K562 (cell line): ENCODE results near the gene KRTAP12-2. TPM values are rescaled to one million over a fixed set of nuclear protein-coding genes. Genes with fewer than 3 reads are reported as not detected.

Experiments used
- ATAC-seq: fragments of 200-7000 bp; cut with Tn5 transposase; 3 replicates; pipeline ENCODE4 v1.9.1; 2020; ENCODE audit warnings: moderate library complexity
- BruUV-seq: library from RNA; stranded (reverse); fragments of 400-500 nt; replicated peaks from 2 replicates; lab custom pipeline; 2021; lab: Mats Ljungman, UMichigan
- CTCF ChIA-PET: fragments of 300-600 bp; formaldehyde crosslinking; extraction: SDS; loops from one replicate; lab custom pipeline; 2021; ENCODE audit warnings: low intra/inter-chr PET ratio; lab: Yijun Ruan, JAX
- POLR2A ChIA-PET: fragments of 300-600, 350-650 bp; sonication (Branson Sonifier 250); formaldehyde crosslinking; extraction: SDS; loops from one replicate; lab custom pipeline; 2021; ENCODE audit warnings: antibody characterized with exemption, inconsistent platforms; lab: Yijun Ruan, JAX
- DNase-seq, 4 experiments: peaks; one replicate each; pipeline versions ENCODE4 v3.0.0 to v3.0.0-alpha.2; 2011 to 2018; ENCODE audit warnings: low spot score in 3 of 4, mixed read lengths in 3 of 4; ENCODE audit errors: extremely low read depth in 1 of 4
- FAIRE-seq: peaks from 2 replicates; lab custom pipeline; 2011; peaks lifted over from hg19 to GRCh38; lab: Jason Lieb, UNC
- H2AFZ ChIP-seq: 2 replicates; pipeline ENCODE4 v1.6.0; 2011; ENCODE audit warnings: low read depth, low read length, control low read depth, inconsistent platforms
- H3K27ac ChIP-seq: fragments of 200-600 bp; 3 replicates; pipeline ENCODE4 v1.8.0; 2011; ENCODE audit warnings: low read depth, mild to moderate bottlenecking, control low read depth, inconsistent platforms, low read length, moderate library complexity, mixed read lengths; ENCODE audit errors: extremely low read depth
- H3K27me3 ChIP-seq, 2 experiments: fragments of 300-600 bp in 1 of 2; 2 replicates in 1 of 2; 3 replicates in 1 of 2; pipeline versions ENCODE4 v1.6.0 to v1.8.0; 2011; ENCODE audit warnings: inconsistent platforms in 2 of 2, low read length in 2 of 2, mild to moderate bottlenecking in 1 of 2, mixed read lengths in 1 of 2, moderate library complexity in 1 of 2; ENCODE audit not compliant: control insufficient read depth in 2 of 2, insufficient read depth in 2 of 2
- H3K36me3 ChIP-seq: fragments of 300-600 bp; 3 replicates; pipeline ENCODE4 v1.8.0; 2011; ENCODE audit warnings: mild to moderate bottlenecking, low read length, inconsistent platforms; ENCODE audit not compliant: control insufficient read depth, insufficient read depth
- H3K4me1 ChIP-seq, 2 experiments: fragments of 200-600 bp in 1 of 2; replicated peaks in 1 of 2; 2 replicates in 1 of 2; 3 replicates in 1 of 2; pipeline versions ENCODE4 v1.5.1 to v1.8.0; 2011; ENCODE audit warnings: inconsistent platforms in 2 of 2, low read length in 2 of 2, mild to moderate bottlenecking in 1 of 2, mixed read lengths in 1 of 2, moderate library complexity in 1 of 2; ENCODE audit not compliant: control insufficient read depth in 2 of 2, insufficient read depth in 2 of 2
- H3K4me2 ChIP-seq: 2 replicates; pipeline ENCODE4 v1.6.1; 2011; ENCODE audit warnings: low read length, control low read depth, inconsistent platforms, mixed read lengths; ENCODE audit not compliant: insufficient read depth
- H3K4me3 ChIP-seq: fragments of 200-600 bp; sonication (generic), shearing (Covaris generic); 2 replicates; pipeline ENCODE4 v1.5.1; 2016; ENCODE audit warnings: control low read depth, inconsistent platforms
- H3K79me2 ChIP-seq: fragments of 200-600 bp; 3 replicates; pipeline ENCODE4 v1.8.0; 2011; ENCODE audit warnings: low read length, inconsistent platforms; ENCODE audit not compliant: control insufficient read depth, insufficient read depth
- H3K9ac ChIP-seq, 2 experiments: 2 replicates each; pipeline versions ENCODE4 v1.6.0 to v1.6.1; 2011; ENCODE audit warnings: low read depth in 2 of 2, low read length in 2 of 2, control low read depth in 1 of 2, inconsistent platforms in 1 of 2, mild to moderate bottlenecking in 1 of 2, mixed read lengths in 1 of 2; ENCODE audit not compliant: insufficient read depth in 1 of 2
- H3K9me1 ChIP-seq: one replicate; pipeline ENCODE4 v1.6.0; 2011; ENCODE audit warnings: inconsistent platforms, mild to moderate bottlenecking, low read length, moderate library complexity; ENCODE audit not compliant: control insufficient read depth, insufficient read depth
- H3K9me3 ChIP-seq: replicated peaks from 2 replicates; pipeline ENCODE4 v1.5.1; 2011; ENCODE audit warnings: low read depth, low read length, inconsistent platforms; ENCODE audit not compliant: control insufficient read depth, insufficient read depth
- H4K20me1 ChIP-seq: replicated peaks from 2 replicates; pipeline ENCODE4 v1.6.1; 2011; ENCODE audit warnings: low read length, inconsistent platforms, mixed read lengths; ENCODE audit not compliant: control insufficient read depth, insufficient read depth
- CREM ChIP-seq: IDR thresholded peaks from 2 replicates; pipeline ENCODE4 v1.6.1; 2014; ENCODE audit warnings: antibody characterized with exemption, low read depth
- DDX20 ChIP-seq: fragments of 450-650 bp; IDR thresholded peaks from 2 replicates; pipeline ENCODE4 v1.6.1; 2016; ENCODE audit warnings: missing genetic modification characterization, low read depth, mild to moderate bottlenecking, missing compliant biosample characterization, moderate library complexity
- DNMT1 ChIP-seq: fragments of 450-650 bp; IDR thresholded peaks from 2 replicates; pipeline ENCODE4 v1.6.1; 2016; ENCODE audit warnings: antibody characterized with exemption, mild to moderate bottlenecking
- ELF4 ChIP-seq: fragments of 450-650 bp; formaldehyde crosslinking; IDR thresholded peaks from 2 replicates; pipeline ENCODE4 v1.4.0; 2022; ENCODE audit warnings: missing genetic modification characterization
- HNRNPL ChIP-seq: fragments of 200-400 bp; formaldehyde crosslinking; IDR thresholded peaks from 2 replicates; pipeline ENCODE4 v1.6.1; 2017; ENCODE audit warnings: low read depth, mild to moderate bottlenecking, low read length
- MYBL2 ChIP-seq, 2 experiments: fragments of 450-650 bp in 1 of 2; sonication (generic) in 1 of 2; formaldehyde crosslinking in 1 of 2; IDR thresholded peaks; 2 replicates each; pipeline versions ENCODE4 v1.6.1 to v1.8.1; 2017 to 2022; ENCODE audit warnings: borderline replicate concordance in 1 of 2, inconsistent platforms in 1 of 2, low read depth in 1 of 2, mild to moderate bottlenecking in 1 of 2, missing genetic modification reagents in 1 of 2, moderate library complexity in 1 of 2
- NFXL1 ChIP-seq: fragments of 450-650 bp; formaldehyde crosslinking; IDR thresholded peaks from 2 replicates; pipeline ENCODE4 v1.4.0; 2021; ENCODE audit warnings: mild to moderate bottlenecking
- SIN3B ChIP-seq: fragments of 450-650 bp; IDR thresholded peaks from 2 replicates; pipeline ENCODE4 v1.6.1; 2017; ENCODE audit warnings: low read depth, mild to moderate bottlenecking, moderate library complexity
- TEAD2 ChIP-seq: fragments of 450-650 bp; IDR thresholded peaks from 2 replicates; pipeline ENCODE4 v1.6.1; 2016; ENCODE audit warnings: missing genetic modification characterization, control low read depth, missing compliant biosample characterization
- ZNF561 ChIP-seq: fragments of 450-650 bp; formaldehyde crosslinking; conservative IDR thresholded peaks from 2 replicates; pipeline ENCODE4 v1.4.0; 2020; ENCODE audit warnings: mild to moderate bottlenecking, moderate library complexity
- WGBS: fragments of 100-300 bp; shearing (Covaris generic); methylation state at CpG from one replicate; pipeline ENCODE4 v1.1.6; 2016; ENCODE audit warnings: low coverage, mixed read lengths; ENCODE audit not compliant: insufficient coverage; ENCODE audit errors: missing lambda C conversion rate; 5-methylcytosine and 5-hydroxymethylcytosine counted together
- in situ Hi-C: fragments of 300-500 bp; cut with MboI; formaldehyde crosslinking; loops from 4 replicates; pipeline ENCODE4 v1.15.0; 2018; ENCODE audit warnings: inconsistent platforms, mixed read lengths
- intact Hi-C: fragments of 100-400 bp; cut with micrococcal nuclease; formaldehyde crosslinking; loops from 2 replicates; pipeline ENCODE4 v1.14.2; 2022
- polyA plus RNA-seq, 8 experiments: library from polyadenylated mRNA; depleted of rRNA in 4 of 8; stranded (reverse) in 5 of 8; unstranded in 3 of 8; fragments of >200 nt; fragmentation: Nextera tagmentation in 2 of 8; fragmentation: Illumina TruSeq in 1 of 8; extraction: Ambion mirVana in 2 of 8; extraction: Trizol in 1 of 8; gene quantifications; 2 replicates each; pipeline versions ENCODE4 v1.2.1 to v1.2.3, GENCODE V29; 2011 to 2014; ENCODE audit warnings: inconsistent platforms in 1 of 8, missing spikeins in 1 of 8
- total RNA-seq, 7 experiments: library from RNA; depleted of rRNA in 6 of 7; stranded (reverse); fragments of >200 nt in 6 of 7; fragmentation: Illumina TruSeq in 2 of 7; extraction: Trizol in 2 of 7; gene quantifications; 2 replicates each; pipeline versions ENCODE4 v1.2.1 to v1.2.3, GENCODE V29; 2011 to 2021; ENCODE audit warnings: low replicate concordance in 1 of 7
- TF ChIP-seq, protein P1 (sequence below): sonication (generic); IDR thresholded peaks from 2 replicates; pipeline ENCODE4 v1.6.1; 2016
- TF ChIP-seq, protein P2 (sequence below): fragments of 450-650 bp; IDR thresholded peaks from 2 replicates; pipeline ENCODE4 v1.6.1; 2018; ENCODE audit not compliant: partially characterized antibody
- TF ChIP-seq, protein P3 (sequence below): sonication (generic); formaldehyde crosslinking; IDR thresholded peaks from 2 replicates; pipeline ENCODE4 v1.8.0; 2022; ENCODE audit warnings: mild to moderate bottlenecking, missing genetic modification reagents

Gene KRTAP12-2
- total and polyA plus RNA-seq, 9 of the 15 experiments (the other 6 are each of a cell fraction or from before 2014, with no cell fraction given) = not detected

DNA sequence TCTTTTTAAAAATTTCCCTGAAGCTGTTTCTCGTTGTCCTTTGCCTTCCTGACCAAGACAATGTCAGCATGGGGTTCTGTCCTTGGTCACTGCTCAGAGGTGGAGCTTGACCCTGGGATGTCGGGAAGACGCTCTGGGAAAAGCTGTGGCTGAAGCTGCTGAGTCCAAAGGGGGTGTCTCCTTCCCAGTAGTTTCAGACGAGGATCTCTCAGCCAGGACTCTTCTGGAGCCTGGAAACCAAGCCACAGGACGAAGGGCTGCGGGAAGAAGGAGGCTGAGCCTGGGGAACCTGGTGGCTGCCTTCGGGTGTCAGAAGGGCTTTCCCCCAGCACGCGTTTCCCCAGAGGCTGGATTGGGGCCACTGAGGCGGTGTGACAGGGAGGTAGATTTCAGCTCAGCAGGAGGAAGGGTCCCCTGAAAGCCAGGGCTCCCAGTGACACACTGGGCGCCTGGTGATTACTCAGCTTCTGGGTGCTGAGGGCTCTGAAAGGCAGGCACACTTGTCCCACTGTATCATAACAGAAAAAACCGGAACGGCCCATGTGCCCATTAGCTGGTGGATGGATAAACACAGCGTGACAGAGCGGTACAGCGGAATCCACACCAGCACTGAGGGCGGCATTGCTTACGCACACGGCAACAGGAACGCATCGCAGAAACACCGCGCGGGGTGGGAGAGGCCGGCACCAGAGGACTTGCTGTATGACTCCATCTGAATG lies 20.3 kb upstream of the KRTAP12-2 start:
- Histone ChIP-seq H3K4me3 (no peak overlapping the region), H3K4me2 (no peak overlapping the region), H3K9me1 (no peaks in the 10 kb centered on the region), H3K79me2 (no peaks in the 10 kb centered on the region), H2AFZ (no peak overlapping the region), H3K36me3 (no peaks in the 10 kb centered on the region), H3K9ac (no peak overlapping the region), H3K9me3 (no peaks in the 10 kb centered on the region), H3K4me1 (peaks cover 0 to 1% of the 10 kb centered on the region in 2 experiments; a peak in 2 of 5 replicates), H3K27ac (no peak overlapping the region), H4K20me1 (0 out of 2 replicates have a peak, but pooled peaks cover 4% of the 10 kb centered on the region), H3K27me3 (peaks cover 20 to 51% of the 10 kb centered on the region in 2 experiments)
- FAIRE-seq (no peak), ATAC-seq (no peak), DNase-seq (no peak)
- intact Hi-C loops (no loop called here), in situ Hi-C loops (no loop called here)
- 4% methylated on average over 25 of the region's 25 CpGs for WGBS
- CTCF ChIA-PET = no interaction called here
- POLR2A ChIA-PET = interaction anchor here (0.7 to 1.0 kb wide), 2 partner anchors 10 to 443 kb away, joined by 3 read pairs; no protein-coding TSS in a partner anchor
- no TSS peak for BruUV-seq
- TF ChIP-seq NFXL1 (CRISPR knock-in tag) (no peak), DNMT1 (no peak), ELF4 (CRISPR knock-in tag) (no peak), ZNF561 (no peak), HNRNPL (no peak), MYBL2 (IDR thresholded peaks at IDR 0.05; ENCODE audit: low read depth) (no peak), MYBL2 (CRISPR knock-in tag; IDR thresholded peaks at IDR 0.05; ENCODE audit: borderline replicate concordance) (no peak), DDX20 (tag) (no peak), SIN3B (no peak), TEAD2 (tag) (no peak), CREM (no peak)
- TF ChIP-seq, protein P1, sequence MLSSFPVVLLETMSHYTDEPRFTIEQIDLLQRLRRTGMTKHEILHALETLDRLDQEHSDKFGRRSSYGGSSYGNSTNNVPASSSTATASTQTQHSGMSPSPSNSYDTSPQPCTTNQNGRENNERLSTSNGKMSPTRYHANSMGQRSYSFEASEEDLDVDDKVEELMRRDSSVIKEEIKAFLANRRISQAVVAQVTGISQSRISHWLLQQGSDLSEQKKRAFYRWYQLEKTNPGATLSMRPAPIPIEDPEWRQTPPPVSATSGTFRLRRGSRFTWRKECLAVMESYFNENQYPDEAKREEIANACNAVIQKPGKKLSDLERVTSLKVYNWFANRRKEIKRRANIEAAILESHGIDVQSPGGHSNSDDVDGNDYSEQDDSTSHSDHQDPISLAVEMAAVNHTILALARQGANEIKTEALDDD = no peak
- TF ChIP-seq, protein P2, sequence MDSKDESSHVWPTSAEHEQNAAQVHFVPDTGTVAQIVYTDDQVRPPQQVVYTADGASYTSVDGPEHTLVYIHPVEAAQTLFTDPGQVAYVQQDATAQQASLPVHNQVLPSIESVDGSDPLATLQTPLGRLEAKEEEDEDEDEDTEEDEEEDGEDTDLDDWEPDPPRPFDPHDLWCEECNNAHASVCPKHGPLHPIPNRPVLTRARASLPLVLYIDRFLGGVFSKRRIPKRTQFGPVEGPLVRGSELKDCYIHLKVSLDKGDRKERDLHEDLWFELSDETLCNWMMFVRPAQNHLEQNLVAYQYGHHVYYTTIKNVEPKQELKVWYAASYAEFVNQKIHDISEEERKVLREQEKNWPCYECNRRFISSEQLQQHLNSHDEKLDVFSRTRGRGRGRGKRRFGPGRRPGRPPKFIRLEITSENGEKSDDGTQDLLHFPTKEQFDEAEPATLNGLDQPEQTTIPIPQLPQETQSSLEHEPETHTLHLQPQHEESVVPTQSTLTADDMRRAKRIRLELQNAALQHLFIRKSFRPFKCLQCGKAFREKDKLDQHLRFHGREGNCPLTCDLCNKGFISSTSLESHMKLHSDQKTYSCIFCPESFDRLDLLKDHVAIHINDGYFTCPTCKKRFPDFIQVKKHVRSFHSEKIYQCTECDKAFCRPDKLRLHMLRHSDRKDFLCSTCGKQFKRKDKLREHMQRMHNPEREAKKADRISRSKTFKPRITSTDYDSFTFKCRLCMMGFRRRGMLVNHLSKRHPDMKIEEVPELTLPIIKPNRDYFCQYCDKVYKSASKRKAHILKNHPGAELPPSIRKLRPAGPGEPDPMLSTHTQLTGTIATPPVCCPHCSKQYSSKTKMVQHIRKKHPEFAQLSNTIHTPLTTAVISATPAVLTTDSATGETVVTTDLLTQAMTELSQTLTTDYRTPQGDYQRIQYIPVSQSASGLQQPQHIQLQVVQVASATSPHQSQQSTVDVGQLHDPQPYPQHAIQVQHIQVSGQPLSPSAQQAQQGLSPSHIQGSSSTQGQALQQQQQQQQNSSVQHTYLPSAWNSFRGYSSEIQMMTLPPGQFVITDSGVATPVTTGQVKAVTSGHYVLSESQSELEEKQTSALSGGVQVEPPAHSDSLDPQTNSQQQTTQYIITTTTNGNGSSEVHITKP = no peak
- TF ChIP-seq, protein P3, sequence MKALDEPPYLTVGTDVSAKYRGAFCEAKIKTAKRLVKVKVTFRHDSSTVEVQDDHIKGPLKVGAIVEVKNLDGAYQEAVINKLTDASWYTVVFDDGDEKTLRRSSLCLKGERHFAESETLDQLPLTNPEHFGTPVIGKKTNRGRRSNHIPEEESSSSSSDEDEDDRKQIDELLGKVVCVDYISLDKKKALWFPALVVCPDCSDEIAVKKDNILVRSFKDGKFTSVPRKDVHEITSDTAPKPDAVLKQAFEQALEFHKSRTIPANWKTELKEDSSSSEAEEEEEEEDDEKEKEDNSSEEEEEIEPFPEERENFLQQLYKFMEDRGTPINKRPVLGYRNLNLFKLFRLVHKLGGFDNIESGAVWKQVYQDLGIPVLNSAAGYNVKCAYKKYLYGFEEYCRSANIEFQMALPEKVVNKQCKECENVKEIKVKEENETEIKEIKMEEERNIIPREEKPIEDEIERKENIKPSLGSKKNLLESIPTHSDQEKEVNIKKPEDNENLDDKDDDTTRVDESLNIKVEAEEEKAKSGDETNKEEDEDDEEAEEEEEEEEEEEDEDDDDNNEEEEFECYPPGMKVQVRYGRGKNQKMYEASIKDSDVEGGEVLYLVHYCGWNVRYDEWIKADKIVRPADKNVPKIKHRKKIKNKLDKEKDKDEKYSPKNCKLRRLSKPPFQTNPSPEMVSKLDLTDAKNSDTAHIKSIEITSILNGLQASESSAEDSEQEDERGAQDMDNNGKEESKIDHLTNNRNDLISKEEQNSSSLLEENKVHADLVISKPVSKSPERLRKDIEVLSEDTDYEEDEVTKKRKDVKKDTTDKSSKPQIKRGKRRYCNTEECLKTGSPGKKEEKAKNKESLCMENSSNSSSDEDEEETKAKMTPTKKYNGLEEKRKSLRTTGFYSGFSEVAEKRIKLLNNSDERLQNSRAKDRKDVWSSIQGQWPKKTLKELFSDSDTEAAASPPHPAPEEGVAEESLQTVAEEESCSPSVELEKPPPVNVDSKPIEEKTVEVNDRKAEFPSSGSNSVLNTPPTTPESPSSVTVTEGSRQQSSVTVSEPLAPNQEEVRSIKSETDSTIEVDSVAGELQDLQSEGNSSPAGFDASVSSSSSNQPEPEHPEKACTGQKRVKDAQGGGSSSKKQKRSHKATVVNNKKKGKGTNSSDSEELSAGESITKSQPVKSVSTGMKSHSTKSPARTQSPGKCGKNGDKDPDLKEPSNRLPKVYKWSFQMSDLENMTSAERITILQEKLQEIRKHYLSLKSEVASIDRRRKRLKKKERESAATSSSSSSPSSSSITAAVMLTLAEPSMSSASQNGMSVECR = no peak
